Activated CD4-positive, alpha-beta T cell treated with anti-CD3 and anti-CD28 coated beads for 24 hours (primary cell): Measurements from ENCODE around the gene CDKN1C.

ENCODE experiments used
- DNase-seq, 2 donors: peaks; one replicate each; pipeline ENCODE4 v3.0.0-alpha.2; 2020; ENCODE audit warnings: low read depth in 2 of 2

The CDKN1C gene

DNA sequence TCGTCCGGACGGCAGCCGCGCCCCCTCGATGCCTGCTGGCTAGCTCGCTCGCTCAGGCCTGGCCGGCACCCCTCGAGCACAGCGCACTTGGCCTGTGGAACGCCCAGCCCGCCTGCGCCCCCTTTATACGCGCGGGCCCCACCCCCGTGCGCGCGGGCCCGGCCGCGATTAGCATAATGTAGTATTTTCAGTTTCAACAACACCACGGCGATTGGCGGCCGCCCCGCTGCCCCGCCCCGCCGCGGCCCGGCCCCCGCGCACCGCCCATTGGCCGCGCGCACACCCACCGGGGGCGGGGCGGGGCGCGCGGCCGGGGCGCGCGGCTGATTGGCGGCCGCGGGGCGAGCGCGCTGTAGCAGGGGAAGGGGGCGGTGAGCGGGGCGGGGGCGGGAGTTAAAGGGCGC, at the start of gene CDKN1C:
Gene CDKN1C, minus strand, starts transcription at position 98 of the 404 bp plus-strand sequence. CDS start 319 bp downstream, outside the sequence.
- peak; percentile 66 to 68 for DNase-seq

DNA sequence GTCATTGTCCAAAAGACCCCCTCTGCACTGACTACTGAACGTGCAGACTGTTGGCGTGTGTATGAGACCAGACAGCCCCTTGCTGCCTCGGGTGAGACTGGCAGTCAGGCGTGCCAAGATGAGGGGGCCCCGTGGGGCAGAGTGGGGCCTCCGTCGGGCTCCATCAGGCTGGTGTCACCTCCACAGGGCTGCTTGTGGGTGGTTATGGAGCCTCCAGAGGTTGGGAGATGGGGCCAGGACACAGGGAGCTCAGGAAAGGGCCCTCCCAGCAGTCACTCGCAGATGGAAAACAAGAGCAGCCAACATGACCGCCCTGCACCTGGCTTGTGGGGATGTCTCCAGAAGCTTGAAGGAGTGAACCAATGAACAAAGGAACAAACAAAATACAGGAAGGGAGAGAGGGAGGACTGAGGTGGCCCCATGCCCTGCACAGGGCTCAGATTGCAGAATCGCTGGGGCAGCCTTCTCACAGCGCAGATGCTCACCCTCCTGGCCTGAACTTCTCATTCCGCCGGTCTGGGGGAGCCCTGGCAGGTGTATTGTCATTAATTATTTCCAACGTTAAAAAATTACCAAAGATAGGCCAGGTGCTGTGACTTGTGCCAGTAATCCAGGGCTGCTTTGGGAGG, 49.1 kb upstream of the CDKN1C start:
- no peak for DNase-seq

DNA sequence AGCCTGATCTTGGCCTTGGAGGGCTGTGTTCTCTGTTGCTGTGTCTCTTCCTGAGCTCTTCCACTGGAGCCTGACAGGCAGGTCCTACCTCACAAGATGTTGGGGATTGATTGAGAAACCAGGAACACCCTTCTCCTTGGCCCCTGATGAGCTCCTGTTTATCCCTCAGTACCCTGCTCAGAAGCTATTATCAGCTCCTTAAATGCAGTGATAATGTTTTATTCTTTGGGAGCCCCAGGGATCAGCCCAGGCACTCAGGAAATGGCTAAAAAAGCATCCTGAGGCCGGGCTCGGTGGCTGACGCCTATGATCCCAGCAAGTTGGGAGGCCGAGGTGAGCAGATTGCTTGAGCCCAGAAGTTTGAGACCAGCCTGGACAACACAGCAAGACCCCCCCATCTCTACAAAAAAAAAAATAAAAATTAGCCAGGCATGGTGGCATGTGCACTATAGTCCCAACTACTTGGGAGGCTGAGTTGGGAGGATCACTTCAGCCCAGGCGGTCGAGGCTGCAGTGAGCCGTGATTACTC, 48.5 kb upstream of the CDKN1C start:
- DNase-seq, result no peak

DNA sequence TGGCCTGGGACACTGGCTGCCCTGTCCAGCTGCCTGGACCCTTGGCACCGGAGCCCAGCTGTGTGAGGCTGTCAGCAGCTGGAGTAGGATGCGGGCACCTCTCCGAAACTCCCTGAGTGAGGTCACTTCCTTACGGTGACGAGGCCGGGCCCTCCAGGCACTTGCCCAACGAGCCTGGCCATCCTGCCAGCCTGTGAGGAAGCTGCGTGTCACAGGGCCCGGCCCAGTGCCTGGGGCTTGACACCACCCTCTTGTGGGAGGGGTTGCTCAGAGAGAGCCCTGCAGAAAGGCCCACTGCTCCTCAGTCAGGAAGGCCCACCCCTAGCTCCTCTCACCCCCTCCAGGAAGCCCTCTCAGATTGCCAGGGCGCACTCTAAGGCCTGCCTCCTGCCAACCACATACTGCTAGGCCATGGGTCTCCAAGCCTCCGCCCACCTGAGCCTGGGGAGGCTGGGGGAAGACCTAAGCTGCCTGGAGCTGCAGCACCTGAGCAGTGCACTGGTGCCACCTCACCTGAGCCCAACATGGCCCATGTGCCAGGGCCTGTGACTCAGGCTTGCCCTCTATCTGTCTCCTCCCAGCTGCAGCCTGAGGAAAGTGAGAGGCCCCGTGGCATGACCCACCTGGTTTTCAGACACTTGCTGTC, 47.9 kb upstream of the CDKN1C start:
- DNase-seq, result no peak

DNA sequence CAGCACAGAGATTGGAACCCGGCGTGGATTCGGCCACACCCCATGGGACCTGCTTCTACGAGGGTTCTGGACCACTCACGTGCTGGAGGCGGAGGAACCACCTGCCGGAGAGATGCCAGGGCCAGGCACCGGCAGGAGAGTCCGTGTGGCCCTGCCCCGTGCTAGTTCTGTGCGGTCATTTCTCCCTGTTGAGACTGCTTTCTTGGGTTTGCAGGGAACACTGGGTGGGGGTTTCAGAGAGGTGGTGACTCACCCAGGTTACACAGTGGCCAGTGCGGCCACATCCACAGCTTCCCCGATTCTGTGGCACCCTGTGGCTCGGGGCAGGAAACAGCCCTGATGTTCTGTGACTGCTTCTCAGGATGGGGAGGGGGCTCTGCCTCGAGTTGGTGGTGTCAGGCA, 47.3 kb upstream of the CDKN1C start:
- DNase-seq, result no peak

DNA sequence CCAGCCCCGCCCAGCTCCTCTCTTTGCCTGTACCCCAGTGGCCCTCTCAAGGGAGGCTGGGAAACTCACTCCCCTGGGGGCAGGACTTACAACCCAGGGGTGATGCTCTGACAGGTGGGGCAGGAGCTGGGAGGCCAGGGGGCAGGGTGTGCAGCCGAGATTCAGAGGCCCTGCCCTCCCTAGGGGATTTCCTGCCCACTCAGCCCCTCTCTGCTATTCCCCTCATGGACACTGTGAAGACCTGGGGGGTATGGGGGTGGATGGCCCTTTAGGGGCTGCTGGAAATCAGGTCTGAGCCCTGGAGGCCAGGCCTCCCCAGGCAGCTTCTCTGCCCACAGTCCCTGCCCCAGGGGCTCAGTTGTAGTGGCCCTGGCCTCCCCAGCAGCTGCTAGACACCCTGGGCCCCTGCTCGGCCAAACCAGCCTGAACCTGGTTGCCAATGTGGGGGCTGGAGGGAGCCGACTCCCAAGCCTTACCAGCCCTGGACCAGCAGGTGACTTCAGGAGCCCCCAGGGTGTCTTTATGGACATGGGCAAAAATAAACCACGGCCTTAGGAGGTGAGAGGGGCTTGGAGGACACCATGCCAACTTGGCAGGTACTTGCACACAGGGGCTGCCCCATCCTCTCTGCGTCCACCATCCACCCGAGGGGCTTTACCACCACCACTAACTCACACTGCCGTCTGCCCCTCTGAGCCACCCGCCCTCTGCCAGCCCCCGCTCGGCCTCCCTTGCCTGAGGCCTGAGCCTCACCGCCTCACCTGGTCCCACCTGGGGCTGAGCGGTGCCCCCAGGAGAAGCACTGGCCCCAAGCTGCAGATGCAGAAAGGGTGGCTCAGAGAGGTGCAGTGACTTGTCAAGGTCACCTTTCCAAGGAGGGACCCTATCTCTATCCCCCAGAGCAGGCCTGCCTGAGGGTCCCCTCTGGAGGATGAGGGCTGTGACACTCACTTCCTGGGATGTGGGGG, 46.5 kb upstream of the CDKN1C start:
- DNase-seq, result no peak

DNA sequence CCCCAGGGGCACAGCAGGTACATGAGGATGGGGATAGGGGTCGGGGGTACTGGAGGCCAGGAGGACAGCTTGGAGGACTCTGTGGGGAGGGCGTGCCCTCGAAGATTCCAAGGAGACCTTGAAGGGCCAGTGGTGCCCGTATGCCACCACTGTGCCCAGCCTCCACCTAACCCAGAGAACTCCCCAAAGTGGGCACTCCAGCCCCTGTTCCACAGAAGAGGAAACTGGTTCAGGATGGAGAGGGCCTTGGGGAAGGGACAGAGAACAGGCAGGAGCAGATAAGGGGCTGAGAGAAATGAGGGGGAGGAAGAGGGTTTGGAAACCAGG, 45.8 kb upstream of the CDKN1C start:
- no peak for DNase-seq

DNA sequence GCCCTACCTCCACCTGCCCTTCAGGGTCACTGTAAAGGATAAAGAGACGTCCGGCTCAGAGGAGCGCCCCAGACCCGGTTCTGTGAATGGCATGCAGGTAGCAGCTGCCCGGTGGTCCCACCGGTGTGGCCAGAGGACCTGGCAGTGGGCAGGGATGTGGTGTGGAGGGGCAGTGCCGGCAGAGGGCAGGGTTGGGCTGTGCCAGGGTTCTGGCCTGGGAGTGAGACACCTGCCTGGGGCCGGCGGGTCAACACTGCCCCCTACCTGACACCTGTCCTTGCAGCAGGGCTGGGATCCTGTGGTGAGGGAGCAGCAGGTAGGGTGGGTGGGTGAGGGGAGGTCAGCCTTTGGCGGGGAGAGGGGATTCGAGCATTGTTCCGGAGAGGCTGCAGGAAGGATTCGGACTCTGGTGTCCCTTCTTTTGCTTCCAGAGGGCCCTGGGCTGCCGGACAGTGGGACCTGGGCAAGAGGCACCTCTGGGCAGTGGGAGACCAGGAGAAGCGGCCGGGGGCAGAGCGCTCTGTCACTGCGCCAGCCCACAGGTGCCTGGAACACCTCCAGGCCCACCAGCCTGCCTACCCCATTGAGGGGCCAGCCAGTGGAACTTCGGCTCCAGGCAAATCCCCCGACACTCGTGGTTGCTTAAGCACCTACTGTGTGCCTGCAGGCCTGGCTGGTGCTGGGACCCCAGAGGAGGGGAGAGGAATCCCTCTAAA, 45.3 kb upstream of the CDKN1C start:
- no peak for DNase-seq

DNA sequence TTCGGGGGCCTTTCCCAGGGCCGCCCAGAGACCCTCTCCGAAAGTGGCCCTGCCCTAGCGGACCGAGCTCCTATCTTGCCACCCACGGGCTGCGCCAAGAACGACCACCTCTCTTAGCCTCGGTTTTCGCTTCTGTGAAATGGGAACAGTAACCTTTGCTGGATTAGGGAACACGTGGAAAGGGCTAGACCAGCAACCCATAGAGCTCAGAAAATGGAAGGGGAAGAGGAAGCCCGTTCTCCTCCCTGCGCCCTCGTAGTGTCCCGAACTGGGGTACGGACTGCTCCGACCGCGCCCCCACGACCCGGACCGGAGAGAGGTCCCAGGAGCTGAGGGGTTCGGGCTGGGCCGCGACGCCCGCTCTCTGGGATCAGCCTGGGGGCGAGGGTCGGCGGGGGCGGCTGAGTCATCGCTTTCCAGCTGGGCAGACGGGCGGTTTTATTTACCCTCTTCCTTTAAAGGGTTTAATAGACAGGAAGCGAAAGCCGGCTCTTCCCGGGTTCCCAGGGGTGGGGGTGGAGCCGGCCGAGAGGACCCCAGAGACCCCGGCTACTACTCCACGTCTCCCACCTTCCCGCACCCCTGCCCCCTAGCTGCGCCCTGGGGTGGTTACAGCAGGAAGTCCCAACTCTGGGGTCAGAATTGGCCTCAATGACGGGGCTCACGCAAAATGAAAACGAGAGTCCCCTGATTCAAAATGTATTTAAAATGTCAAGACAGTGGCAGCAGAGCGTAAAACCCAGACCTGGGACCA, 44.6 kb upstream of the CDKN1C start:
- no peak for DNase-seq

DNA sequence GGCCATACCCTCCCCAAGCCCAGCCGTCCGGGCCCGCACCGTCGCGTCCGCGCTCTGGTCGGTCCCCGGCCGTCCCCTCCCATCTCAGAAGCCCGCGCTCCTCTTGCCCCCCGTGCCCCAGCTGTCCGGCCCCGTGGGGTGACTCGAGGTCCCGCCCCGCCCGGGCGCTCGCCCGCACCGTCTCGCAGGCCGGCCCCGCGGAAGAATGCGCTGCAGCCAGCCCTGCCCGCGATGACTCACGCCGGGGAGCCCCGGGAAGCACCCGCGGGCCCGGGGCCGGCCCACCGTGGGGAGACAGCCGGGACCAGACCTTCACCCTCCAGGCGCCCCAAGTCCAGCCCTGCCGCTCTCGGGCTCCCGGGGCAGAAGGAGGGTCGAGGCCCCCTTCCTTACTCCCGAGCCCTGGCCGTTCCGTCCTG, 44.0 kb upstream of the CDKN1C start:
- DNase-seq, result no peak

DNA sequence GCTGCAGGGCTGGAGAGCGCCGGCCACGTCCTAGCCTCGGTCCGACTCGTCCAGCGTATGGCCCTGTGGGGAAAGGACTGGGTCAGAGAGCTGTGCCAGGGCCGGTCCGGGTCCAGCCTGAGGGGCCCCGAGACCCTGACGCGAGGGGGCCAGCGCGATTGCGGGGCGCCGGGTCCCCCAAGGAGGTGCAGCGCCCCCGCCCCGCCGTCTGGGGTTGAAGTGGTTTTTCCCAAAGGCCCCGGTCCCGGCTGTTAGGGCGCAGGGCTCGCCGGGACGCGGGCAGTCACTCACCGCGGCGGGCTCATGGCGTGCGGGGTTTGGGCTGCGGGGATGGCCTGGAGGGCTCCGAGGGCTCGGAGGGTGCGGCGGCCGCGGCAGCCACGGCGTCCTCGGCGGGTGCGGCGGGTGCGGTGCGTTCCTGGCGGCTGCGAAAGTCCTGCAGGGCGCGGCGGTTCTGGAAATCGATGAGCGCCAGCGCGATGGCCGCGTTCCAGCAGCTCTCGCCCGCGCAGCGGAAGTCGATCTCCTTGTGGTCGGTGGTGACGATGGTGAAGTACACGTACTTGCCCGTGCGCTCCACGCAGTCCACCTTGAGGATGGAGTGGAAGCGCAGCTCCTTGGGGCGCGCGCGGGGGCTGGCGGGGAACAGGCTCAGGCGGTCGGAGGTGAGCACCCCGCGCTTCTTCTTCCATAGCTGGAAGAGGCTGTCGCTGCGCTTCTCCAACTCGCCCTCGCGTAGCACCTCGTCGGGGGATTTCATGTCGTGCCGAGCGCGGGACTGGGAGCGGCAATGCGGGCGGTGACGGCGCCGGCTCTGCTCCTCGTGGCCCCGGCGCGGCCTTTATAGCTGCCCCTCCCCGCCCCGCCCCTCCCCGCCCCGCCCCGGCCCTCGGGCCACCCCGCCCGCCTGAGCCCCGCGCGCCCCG, 43.3 kb upstream of the CDKN1C start, which contains the start of gene PHLDA2:
Gene PHLDA2, minus strand, starts transcription at position 816 of the 926 bp plus-strand sequence. Its CDS starts 56 bp downstream, at position 760.
- peak in 1 of 2 donors; percentile 54 for DNase-seq

DNA sequence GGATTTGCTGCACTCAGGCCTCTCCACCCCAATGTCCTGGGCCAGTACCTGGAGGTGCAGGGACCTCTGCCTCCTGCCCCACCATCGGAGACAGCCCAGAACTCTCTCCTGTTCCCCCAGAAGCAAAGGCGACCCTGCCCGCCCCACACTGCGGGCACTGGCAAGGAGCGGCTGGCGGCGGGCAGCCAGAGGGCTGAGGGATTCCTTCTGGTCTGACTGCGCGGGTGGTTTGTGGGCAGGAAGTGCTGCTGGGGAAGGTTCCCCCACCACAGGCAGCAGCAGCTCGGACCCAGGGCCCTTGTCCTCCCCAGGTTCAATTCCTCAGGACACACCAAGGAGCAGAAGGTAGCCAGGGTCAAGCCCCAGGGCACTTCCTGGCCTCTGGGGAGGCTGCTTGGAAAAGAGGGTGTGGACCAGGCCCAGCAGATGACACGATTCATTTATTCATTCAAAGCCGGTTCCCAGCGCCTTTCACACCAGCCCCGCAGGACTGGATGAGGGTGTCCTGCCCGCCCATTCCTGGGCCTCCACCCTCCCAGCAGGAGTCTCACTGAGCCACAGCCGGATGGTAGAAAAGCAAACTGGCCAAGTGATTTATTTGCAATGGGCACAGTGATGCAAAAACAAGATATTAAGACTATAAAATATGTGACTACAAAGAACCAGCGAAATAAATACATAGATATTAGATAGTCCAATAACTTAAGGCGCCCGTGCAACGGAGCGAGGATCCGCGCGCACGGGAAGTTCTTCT, 42.5 kb upstream of the CDKN1C start:
- DNase-seq, result no peak

DNA sequence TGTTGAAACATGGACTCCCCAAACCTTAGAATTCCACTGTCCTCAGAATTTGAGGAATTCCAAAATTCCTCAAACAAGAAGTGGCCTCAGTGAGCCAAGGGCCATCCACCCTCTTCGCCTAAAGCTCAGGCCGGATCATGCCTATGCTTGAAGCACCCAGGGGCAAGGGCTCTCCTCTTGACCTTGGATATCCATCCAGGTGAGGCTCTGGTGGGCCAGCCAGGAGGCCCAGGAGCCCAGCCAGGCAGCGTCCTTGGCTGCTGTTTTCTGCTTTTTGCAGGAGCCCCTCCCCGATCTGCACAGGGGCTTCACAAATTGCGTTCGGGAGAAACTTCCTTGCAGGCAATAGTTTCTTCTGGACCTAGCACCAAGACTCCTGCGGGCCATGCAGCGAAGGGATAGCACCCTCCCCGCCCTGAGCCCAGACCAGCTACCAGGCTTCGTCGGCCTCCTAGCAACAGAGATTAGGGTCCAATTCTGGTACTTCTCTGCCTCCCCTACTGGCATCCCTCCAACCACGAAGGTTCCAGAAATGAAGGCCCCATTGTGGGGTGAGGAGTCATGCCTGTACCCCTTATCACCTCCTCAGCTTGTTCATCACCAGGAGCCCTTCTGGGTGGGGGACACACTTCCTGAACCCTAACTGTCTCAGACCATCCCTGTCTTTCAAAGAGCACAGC, 41.7 kb upstream of the CDKN1C start:
- DNase-seq, result no peak

DNA sequence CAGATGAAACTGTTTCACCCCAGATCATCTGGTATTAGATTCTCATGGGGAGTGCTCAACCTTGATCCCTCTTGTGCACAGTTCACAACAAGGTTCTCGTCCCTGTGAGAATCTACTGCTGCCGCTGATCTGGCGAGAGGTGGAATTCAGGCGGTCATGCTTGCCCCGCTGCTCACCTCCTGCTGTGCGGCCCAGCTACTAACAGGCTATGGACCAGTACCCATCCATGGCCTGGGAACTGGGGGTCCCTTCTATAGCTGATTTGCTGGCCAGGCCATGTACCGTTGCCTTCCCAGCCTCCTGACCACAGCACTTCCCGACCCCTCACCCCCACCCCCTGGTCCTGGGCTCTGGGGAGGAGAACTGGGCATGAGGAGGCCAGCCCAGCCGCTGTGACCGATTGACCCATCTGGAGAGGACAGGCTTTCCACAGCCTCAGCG, 41.1 kb upstream of the CDKN1C start:
- DNase-seq, result no peak

DNA sequence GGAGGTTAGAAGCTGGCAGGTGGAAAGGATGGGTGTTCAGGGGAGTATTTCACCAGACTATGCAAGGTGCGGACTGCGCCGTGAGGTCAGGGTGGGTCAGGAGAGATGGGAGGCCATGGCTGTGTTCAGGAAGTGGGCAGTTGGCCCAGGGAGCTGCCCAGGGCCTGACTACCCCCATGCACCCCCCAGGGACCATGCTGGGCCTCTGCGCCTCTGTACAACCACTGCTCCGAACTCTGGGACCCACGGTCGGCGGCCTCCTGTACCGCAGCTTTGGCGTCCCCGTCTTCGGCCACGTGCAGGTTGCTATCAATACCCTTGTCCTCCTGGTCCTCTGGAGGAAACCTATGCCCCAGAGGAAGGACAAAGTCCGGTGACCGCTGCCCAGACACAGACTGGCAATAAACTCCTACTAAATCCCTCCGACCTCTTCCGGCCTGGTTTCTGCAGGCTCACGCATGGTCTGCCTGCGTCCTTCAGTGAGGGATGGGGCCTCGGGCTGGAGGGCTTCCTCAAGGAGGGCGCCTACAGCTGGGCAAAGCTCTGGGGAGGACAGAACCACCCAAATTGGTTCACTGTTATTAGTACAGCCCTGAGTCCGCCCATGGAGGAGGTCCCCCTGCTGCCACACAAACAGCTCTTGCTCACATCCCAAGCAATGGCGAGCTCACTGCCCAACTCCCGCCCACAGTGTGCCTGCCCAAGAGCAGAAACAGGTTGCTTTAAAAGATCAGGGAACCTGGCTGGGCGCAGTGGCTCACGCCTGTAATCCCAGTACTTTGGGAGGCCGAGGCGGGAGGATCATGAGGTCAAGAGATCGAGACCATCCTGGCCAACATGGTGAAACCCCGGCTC, 39.5 kb upstream of the CDKN1C start:
- DNase-seq, result no peak

DNA sequence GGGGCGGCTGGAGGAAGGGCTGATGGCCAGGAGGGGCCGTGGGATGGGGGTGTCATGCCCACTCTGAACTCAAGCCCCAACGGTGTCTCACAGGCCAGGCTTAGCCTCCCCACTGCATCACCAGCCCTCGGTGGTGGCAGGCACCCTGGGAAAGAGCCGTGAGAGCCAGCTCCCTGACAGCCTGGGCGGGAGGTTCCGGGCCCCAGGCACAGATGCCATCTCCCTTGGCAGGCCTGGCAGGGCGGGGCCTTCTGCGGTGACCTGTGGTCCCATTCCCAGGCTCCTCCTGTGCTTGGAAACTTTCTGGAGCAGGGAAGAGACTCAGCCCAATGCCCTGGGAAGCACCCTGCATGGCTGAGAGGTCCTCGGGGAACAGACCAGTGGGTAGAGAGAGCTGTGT, 38.8 kb upstream of the CDKN1C start:
- no peak for DNase-seq
